Measurements from ENCODE around the gene UBE2D2.
"Not testable (repeated sequence)": the region's sequence is repeated elsewhere in the genome, so short reads cannot be mapped to it uniquely, and the experiment has no call there.

The UBE2D2 gene

GRCh38 chr5:139523635-139524445 is 37.3 kb upstream of the UBE2D2 start:
- TF ChIP-seq CTCF (conservative IDR thresholded peaks at IDR 0.05; ENCODE audit: control insufficient read depth, insufficient read depth, low read depth, low read length), result no peak
- no peak for DNase-seq (ENCODE audit: low read depth)
- no peak overlapping the region for H3K4me3 ChIP-seq (ENCODE audit: control insufficient read depth, low read depth, low read length)

GRCh38 chr5:139524446-139524845 is 36.7 kb upstream of the UBE2D2 start:
- TF ChIP-seq CTCF (conservative IDR thresholded peaks at IDR 0.05; ENCODE audit: control insufficient read depth, insufficient read depth, low read depth, low read length), result no peak
- H3K4me3 ChIP-seq (ENCODE audit: control insufficient read depth, low read depth, low read length), result no peak overlapping the region
- DNase-seq (ENCODE audit: low read depth), result no peak

GRCh38 chr5:139524940-139525585 is 36.1 kb upstream of the UBE2D2 start:
- H3K4me3 ChIP-seq (ENCODE audit: control insufficient read depth, low read depth, low read length), result no peak overlapping the region
- no peak for DNase-seq (ENCODE audit: low read depth)
- no peak for TF ChIP-seq CTCF (conservative IDR thresholded peaks at IDR 0.05; ENCODE audit: control insufficient read depth, insufficient read depth, low read depth, low read length)

- DNase-seq (ENCODE audit: low read depth); H3K4me3 ChIP-seq (ENCODE audit: control insufficient read depth, low read depth, low read length): not testable (repeated sequence)
Measured at GRCh38 chr5:139525586-139526308, 35.4 kb upstream of the UBE2D2 start.

- not testable (repeated sequence) for DNase-seq (ENCODE audit: low read depth); H3K4me3 ChIP-seq (ENCODE audit: control insufficient read depth, low read depth, low read length)
Measured at GRCh38 chr5:139526309-139527089, 34.6 kb upstream of the UBE2D2 start.

GRCh38 chr5:139527090-139527470 is 34.1 kb upstream of the UBE2D2 start:
- H3K4me3 ChIP-seq (ENCODE audit: control insufficient read depth, low read depth, low read length); DNase-seq (ENCODE audit: low read depth): not testable (repeated sequence)

- not testable (repeated sequence) for DNase-seq (ENCODE audit: low read depth); H3K4me3 ChIP-seq (ENCODE audit: control insufficient read depth, low read depth, low read length)
Measured at GRCh38 chr5:139527896-139528467, 33.2 kb upstream of the UBE2D2 start.

- H3K4me3 ChIP-seq (ENCODE audit: control insufficient read depth, low read depth, low read length); DNase-seq (ENCODE audit: low read depth): not testable (repeated sequence)
Measured at GRCh38 chr5:139528695-139529094, 32.4 kb upstream of the UBE2D2 start.

GRCh38 chr5:139530079-139530478 is 31.1 kb upstream of the UBE2D2 start:
- not testable (repeated sequence) for H3K4me3 ChIP-seq (ENCODE audit: control insufficient read depth, low read depth, low read length); DNase-seq (ENCODE audit: low read depth)

All from fibroblast of mammary gland (primary cell).